DMS153 treated with DMSO at 0.1 percent for 48 hours (cell line): ENCODE measurements around the gene ASXL1.
"Not testable (repeated sequence)": the region's sequence is repeated elsewhere in the genome, so short reads cannot be mapped to it uniquely, and the experiment has no call there.

ENCODE experiments used
- DNase-seq: peaks from one replicate; lab custom pipeline; 2025; ENCODE audit not compliant: unreplicated experiment; lab: John Stamatoyannopoulos, UW

The ASXL1 gene

GRCh38 chr20:32360333-32360634 is 2.2 kb downstream of the ASXL1 start:
- DNase-seq, result no peak

GRCh38 chr20:32362901-32363364 is 4.8 kb downstream of the ASXL1 start:
- no peak for DNase-seq

- no peak for DNase-seq
These were observed 5.4 kb downstream of the ASXL1 start for GRCh38 chr20:32363492-32363891.

- DNase-seq, result no peak
These were observed 6.5 kb downstream of the ASXL1 start for GRCh38 chr20:32364554-32365208.

- no peak for DNase-seq
These were observed 7.4 kb downstream of the ASXL1 start for GRCh38 chr20:32365564-32365963.

GRCh38 chr20:32366380-32366779 is 8.2 kb downstream of the ASXL1 start:
- no peak for DNase-seq

GRCh38 chr20:32368323-32368722 is 10.2 kb downstream of the ASXL1 start:
- DNase-seq, result no peak

GRCh38 chr20:32368925-32369324 is 10.8 kb downstream of the ASXL1 start:
- DNase-seq, result no peak

- no peak for DNase-seq
These were observed 12.8 kb downstream of the ASXL1 start for GRCh38 chr20:32370897-32371296.

GRCh38 chr20:32378461-32378860 is 20.3 kb downstream of the ASXL1 start:
- DNase-seq, result no peak

GRCh38 chr20:32380037-32380436 is 21.9 kb downstream of the ASXL1 start:
- not testable (repeated sequence) for DNase-seq

GRCh38 chr20:32380745-32381144 is 22.6 kb downstream of the ASXL1 start:
- no peak for DNase-seq

- no peak for DNase-seq
These were observed 24.2 kb downstream of the ASXL1 start for GRCh38 chr20:32382102-32382950.

- not testable (repeated sequence) for DNase-seq
These were observed 25.3 kb downstream of the ASXL1 start for GRCh38 chr20:32383441-32383840.

GRCh38 chr20:32385541-32385940 is 27.4 kb downstream of the ASXL1 start:
- DNase-seq, result no peak

- DNase-seq, result no peak
These were observed 28.0 kb downstream of the ASXL1 start for GRCh38 chr20:32386091-32386490.

GRCh38 chr20:32387252-32387651 is 29.1 kb downstream of the ASXL1 start:
- no peak for DNase-seq

GRCh38 chr20:32391003-32391402 is 32.9 kb downstream of the ASXL1 start:
- DNase-seq, result no peak

- no peak for DNase-seq
These were observed 36.9 kb downstream of the ASXL1 start for GRCh38 chr20:32395066-32395465.

- no peak for DNase-seq
These were observed 38.6 kb downstream of the ASXL1 start for GRCh38 chr20:32396646-32397160.

GRCh38 chr20:32397567-32398084 is 39.5 kb downstream of the ASXL1 start:
- DNase-seq, result no peak

GRCh38 chr20:32400476-32400875 is 42.3 kb downstream of the ASXL1 start:
- no peak for DNase-seq
